Body of pancreas (tissue), 4 donors: ENCODE results near the gene ZNF200.

Experiments
- CTCF ChIP-seq, 7 experiments: fragments of 450-650 bp in 4 of 7; fragments of 200-600 bp in 3 of 7; sonication (generic) in 3 of 7; IDR thresholded peaks; one replicate each; pipeline ENCODE4 v1.5.1; 2016 to 2019; ENCODE audit warnings: antibody characterized with exemption in 7 of 7
- POLR2A ChIP-seq, 3 donors: fragments of 450-650 bp; IDR thresholded peaks; one replicate each; pipeline ENCODE4 v1.6.1; 2016; ENCODE audit warnings: antibody characterized with exemption in 3 of 3, mild to moderate bottlenecking in 2 of 3

- no peak for TF ChIP-seq CTCF (IDR thresholded peaks at IDR 0.05)
- no peak for TF ChIP-seq POLR2A (IDR thresholded peaks at IDR 0.05)
These were observed 6.8 kb upstream of the ZNF200 start for GRCh38 chr16:3241761-3242160.
